Tibial nerve (tissue), 4 donors: ENCODE results near the gene SFTA2. TPM values are rescaled to one million over a fixed set of nuclear protein-coding genes. Genes with fewer than 3 reads are reported as not detected.

Experiments used
- DNase-seq, 2 donors: peaks; one replicate each; pipeline ENCODE4 v3.0.0-alpha.2; 2019; ENCODE audit warnings: low spot score in 2 of 2
- H3K27ac ChIP-seq, 4 donors: fragments of 200-600 bp; sonication (generic) in 3 of 4; one replicate each; pipeline ENCODE4 v1.5.1; 2017 to 2019; ENCODE audit warnings: mild to moderate bottlenecking in 1 of 4
- H3K27me3 ChIP-seq, 2 donors: fragments of 200-600 bp; sonication (generic) in 1 of 2; one replicate each; pipeline versions ENCODE4 v1.5.1 to v1.6.0; 2017 to 2019
- H3K36me3 ChIP-seq, 3 donors: fragments of 200-600 bp; sonication (generic); one replicate each; pipeline ENCODE4 v1.5.1; 2018 to 2019
- H3K4me1 ChIP-seq, 4 donors: fragments of 200-600 bp; sonication (generic) in 3 of 4; one replicate each; pipeline ENCODE4 v1.5.1; 2017 to 2019
- H3K4me3 ChIP-seq, 4 donors: fragments of 200-600 bp; sonication (generic) in 3 of 4; one replicate each; pipeline ENCODE4 v1.5.1; 2017 to 2019; ENCODE audit warnings: mild to moderate bottlenecking in 1 of 4, moderate library complexity in 1 of 4
- H3K9me3 ChIP-seq, 4 donors: fragments of 200-600 bp; sonication (generic) in 3 of 4; one replicate each; pipeline ENCODE4 v1.5.1; 2017 to 2019
- CTCF ChIP-seq, 5 experiments: fragments of 200-600 bp in 3 of 5; fragments of 450-650 bp in 2 of 5; sonication (generic) in 3 of 5; IDR thresholded peaks; one replicate each; pipeline ENCODE4 v1.5.1; 2016 to 2019; ENCODE audit warnings: antibody characterized with exemption in 5 of 5, mild to moderate bottlenecking in 3 of 5, moderate library complexity in 2 of 5
- EP300 ChIP-seq, 2 donors: sonication (generic); formaldehyde crosslinking; IDR thresholded peaks; one replicate each; pipeline ENCODE4 v1.6.1; 2017; ENCODE audit warnings: antibody characterized with exemption in 2 of 2, mild to moderate bottlenecking in 1 of 2
- POLR2A ChIP-seq, 2 donors: fragments of 450-650 bp; IDR thresholded peaks; one replicate each; pipeline ENCODE4 v1.6.1; 2017; ENCODE audit warnings: antibody characterized with exemption in 2 of 2, mild to moderate bottlenecking in 2 of 2, moderate library complexity in 2 of 2
- WGBS, 2 donors: methylation state at CpG; one replicate each; pipeline ENCODE4 v1.1.5; 2018; 5-methylcytosine and 5-hydroxymethylcytosine counted together
- total RNA-seq, 4 donors: library from RNA; depleted of rRNA; stranded (reverse); fragments of >200 nt; gene quantifications; one replicate each; pipeline ENCODE4 v1.1.0, GENCODE V29; 2016

The SFTA2 gene
- total RNA-seq, 4 donors from 2014 or later = not detected

- no peaks in the 10 kb centered on the region for H3K36me3 ChIP-seq
- no peaks in the 10 kb centered on the region for H3K9me3 ChIP-seq
- peaks cover 0 to 12% (median 7%) of the 10 kb centered on the region in 4 donors for H3K4me1 ChIP-seq
- 93 to 95% methylated on average over 4 of the region's 4 CpGs for WGBS, 2 donors
- H3K4me3 ChIP-seq = no peak overlapping the region
- TF ChIP-seq POLR2A (IDR thresholded peaks at IDR 0.05) (no peak), CTCF (IDR thresholded peaks at IDR 0.05) (no peak), EP300 (IDR thresholded peaks at IDR 0.05) (no peak)
- H3K27ac ChIP-seq = no peak overlapping the region
- H3K27me3 ChIP-seq = no peaks in the 10 kb centered on the region
- DNase-seq = no peak
These were observed 12.1 kb upstream of the SFTA2 start for GRCh38 chr6:30944051-30944450.

- 8 to 12% methylated on average over 14 to 15 of the region's 15 CpGs for WGBS, 2 donors
- no peaks in the 10 kb centered on the region for H3K36me3 ChIP-seq
- H3K9me3 ChIP-seq = no peaks in the 10 kb centered on the region
- no peak overlapping the region for H3K4me3 ChIP-seq
- H3K27ac ChIP-seq = no peak overlapping the region
- TF ChIP-seq EP300 (IDR thresholded peaks at IDR 0.05) (no peak), POLR2A (IDR thresholded peaks at IDR 0.05) (no peak), CTCF (IDR thresholded peaks at IDR 0.05) (peak in 4 of 5 experiments; percentile 30 to 48 (median 36))
- H3K27me3 ChIP-seq = no peaks in the 10 kb centered on the region
- H3K4me1 ChIP-seq = peaks cover 0 to 12% (median 7%) of the 10 kb centered on the region in 4 donors
- peak; percentile 30 to 59 for DNase-seq
These were observed 10.5 kb upstream of the SFTA2 start for GRCh38 chr6:30942338-30943060.

GRCh38 chr6:30940361-30940986 is 8.5 kb upstream of the SFTA2 start, which contains the start of gene MUCL3:
TSS of gene MUCL3 (plus strand) at chr6:30940973. CDS start at chr6:30941000, 27 bp downstream.
- 73 to 78% methylated on average over 16 of the region's 16 CpGs for whole genome bisulfite sequencing, 2 donors
- no peaks in the 10 kb centered on the region for H3K36me3 ChIP-seq
- H3K4me1 ChIP-seq = peaks cover 0 to 12% (median 7%) of the 10 kb centered on the region in 4 donors
- H3K4me3 ChIP-seq = no peak within 1 kb of the TSS
- no peak within 1 kb of the TSS for H3K27ac ChIP-seq
- no peak for DNase-seq
- TF ChIP-seq EP300 (IDR thresholded peaks at IDR 0.05) (no peak), POLR2A (IDR thresholded peaks at IDR 0.05) (no peak), CTCF (IDR thresholded peaks at IDR 0.05) (no peak)
- no peaks in the 10 kb centered on the region for H3K9me3 ChIP-seq
- no peaks in the 10 kb centered on the region for H3K27me3 ChIP-seq

GRCh38 chr6:30939473-30939872 is 7.5 kb upstream of the SFTA2 start:
- no peak overlapping the region for H3K4me3 ChIP-seq
- DNase-seq = no peak
- 46 to 54% methylated on average over 3 of the region's 3 CpGs for WGBS, 2 donors
- H3K4me1 ChIP-seq = peaks cover 0 to 12% (median 7%) of the 10 kb centered on the region in 4 donors
- TF ChIP-seq EP300 (IDR thresholded peaks at IDR 0.05) (no peak), POLR2A (IDR thresholded peaks at IDR 0.05) (no peak), CTCF (IDR thresholded peaks at IDR 0.05) (no peak)
- H3K9me3 ChIP-seq = no peaks in the 10 kb centered on the region
- H3K27me3 ChIP-seq = no peaks in the 10 kb centered on the region
- H3K36me3 ChIP-seq = no peaks in the 10 kb centered on the region
- no peak overlapping the region for H3K27ac ChIP-seq

- Histone ChIP-seq H3K36me3 (no peaks in the 10 kb centered on the region), H3K27ac (no peak overlapping the region), H3K9me3 (no peaks in the 10 kb centered on the region), H3K27me3 (no peaks in the 10 kb centered on the region), H3K4me1 (peaks cover 0 to 12% (median 7%) of the 10 kb centered on the region in 4 donors), H3K4me3 (no peak overlapping the region)
- TF ChIP-seq POLR2A (IDR thresholded peaks at IDR 0.05) (no peak), EP300 (IDR thresholded peaks at IDR 0.05) (no peak), CTCF (IDR thresholded peaks at IDR 0.05) (no peak)
- no peak for DNase-seq
- 61 to 77% methylated on average over 4 of the region's 4 CpGs for WGBS, 2 donors
These were observed 6.8 kb upstream of the SFTA2 start for GRCh38 chr6:30938730-30939129.
